ENCODE data around the gene RUFY1.
"Not testable (repeated sequence)": the region's sequence is repeated elsewhere in the genome, so short reads cannot be mapped to it uniquely, and the experiment has no call there.

The RUFY1 gene

DNA sequence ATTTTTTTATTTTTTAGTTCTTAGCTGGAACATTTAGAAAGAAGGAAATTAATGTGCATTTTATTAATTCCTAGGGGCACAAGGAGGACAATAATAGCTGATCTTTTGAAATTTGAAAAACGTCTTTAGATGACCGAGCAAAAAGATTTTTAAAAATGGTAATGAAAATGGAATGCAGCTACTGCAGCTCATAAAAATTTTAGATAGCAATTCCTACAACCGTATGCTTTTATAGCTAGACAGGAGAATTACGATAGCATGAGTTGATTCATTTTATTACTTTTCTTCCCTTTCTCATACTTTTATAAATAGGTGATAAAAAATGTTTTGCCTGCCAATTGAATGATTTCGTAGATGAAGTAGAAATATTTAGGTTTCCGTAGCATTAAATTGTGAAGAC, 13.7 kb upstream of the RUFY1 start:
- DNase-seq = peak; percentile 22

DNA sequence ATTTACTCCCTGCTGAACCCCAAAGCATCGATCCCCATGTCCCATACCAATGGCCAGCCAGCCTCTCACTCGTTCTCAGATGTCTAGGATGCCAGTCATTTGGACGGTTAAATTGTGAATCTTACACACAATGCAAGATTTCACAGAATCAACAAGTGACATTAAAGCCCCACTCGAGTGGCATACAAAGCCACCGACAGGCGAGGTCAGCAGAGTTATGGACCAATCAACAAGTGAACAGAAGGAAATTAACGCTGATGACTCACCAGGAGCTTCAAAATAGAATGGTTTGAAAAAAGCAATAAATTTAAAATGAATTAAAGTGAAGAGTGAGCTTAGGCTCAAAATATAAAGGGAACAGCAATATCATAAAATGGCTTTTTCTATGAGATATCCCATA, 8.2 kb upstream of the RUFY1 start:
- no peak for DNase-seq

- not testable (repeated sequence) for DNase-seq
These were observed 7.1 kb upstream of the RUFY1 start for GRCh38 chr5:179543275-179543674.

DNA sequence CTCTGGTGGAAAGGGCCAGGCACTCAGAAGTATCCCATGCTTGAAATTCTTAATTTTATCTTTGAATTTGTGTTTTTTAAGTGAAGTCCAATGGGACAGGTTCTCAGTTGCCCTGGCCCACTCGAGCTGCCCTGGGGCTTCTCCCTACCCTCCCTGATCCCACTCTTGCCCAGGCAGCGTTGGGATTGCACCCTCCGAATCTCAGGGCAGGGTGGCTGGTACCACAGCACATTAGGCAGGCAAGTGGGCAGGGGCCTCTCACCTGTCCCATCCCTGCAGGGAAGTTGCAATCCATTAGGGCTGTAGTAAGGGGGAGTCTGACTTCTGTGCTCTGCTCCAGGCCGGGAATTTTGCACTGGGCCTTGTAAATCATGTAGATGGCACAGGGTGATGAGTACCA, 2.7 kb downstream of the RUFY1 start:
- DNase-seq = no peak

- DNase-seq = peak; percentile 24
These were observed 3.5 kb downstream of the RUFY1 start for GRCh38 chr5:179553875-179554274.

- DNase-seq = no peak
These were observed 4.6 kb downstream of the RUFY1 start for GRCh38 chr5:179554981-179555380.

DNA sequence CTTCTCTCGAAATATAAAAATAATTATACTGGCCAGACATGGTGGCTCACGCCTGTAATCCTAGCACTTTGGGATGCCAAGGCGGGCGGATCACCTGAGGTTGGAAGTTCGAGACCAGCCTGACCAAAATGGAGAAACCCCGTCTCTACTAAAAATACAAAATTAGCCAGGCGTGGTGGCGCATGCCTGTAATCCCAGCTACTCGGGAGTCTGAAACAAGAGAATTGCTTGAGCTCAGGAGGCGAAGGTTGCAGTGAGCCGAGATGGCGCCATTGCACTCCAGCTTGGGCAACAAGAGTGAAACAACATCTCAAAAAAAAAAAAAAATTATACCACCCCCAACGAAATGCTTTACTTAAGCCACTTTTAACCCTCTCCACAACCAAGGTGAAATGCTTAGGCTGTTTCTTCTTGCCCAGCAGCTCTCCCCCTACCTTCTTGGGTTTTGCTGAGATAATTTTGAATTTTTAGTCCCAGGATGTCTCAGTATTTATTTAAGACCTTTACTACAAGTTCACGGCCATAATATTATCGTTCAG, 8.0 kb downstream of the RUFY1 start:
- DNase-seq = not testable (repeated sequence)

DNA sequence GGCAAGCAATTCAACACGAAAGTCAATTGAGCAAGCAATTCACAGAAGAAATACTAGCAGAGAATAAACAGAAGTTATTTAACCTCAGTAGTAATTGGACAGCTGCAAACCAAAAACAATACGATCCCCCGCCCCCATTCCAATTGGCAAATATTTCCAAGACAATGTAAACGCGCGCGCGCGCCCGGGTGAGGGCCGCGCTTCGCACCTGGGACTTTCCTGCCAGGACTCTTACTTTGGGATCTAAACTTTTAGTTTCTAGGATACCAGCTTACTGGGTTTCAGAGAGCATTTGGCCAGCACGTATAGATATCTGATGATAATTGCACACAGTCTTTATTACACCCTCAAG, 8.6 kb downstream of the RUFY1 start:
- DNase-seq = peak; percentile 34

DNA sequence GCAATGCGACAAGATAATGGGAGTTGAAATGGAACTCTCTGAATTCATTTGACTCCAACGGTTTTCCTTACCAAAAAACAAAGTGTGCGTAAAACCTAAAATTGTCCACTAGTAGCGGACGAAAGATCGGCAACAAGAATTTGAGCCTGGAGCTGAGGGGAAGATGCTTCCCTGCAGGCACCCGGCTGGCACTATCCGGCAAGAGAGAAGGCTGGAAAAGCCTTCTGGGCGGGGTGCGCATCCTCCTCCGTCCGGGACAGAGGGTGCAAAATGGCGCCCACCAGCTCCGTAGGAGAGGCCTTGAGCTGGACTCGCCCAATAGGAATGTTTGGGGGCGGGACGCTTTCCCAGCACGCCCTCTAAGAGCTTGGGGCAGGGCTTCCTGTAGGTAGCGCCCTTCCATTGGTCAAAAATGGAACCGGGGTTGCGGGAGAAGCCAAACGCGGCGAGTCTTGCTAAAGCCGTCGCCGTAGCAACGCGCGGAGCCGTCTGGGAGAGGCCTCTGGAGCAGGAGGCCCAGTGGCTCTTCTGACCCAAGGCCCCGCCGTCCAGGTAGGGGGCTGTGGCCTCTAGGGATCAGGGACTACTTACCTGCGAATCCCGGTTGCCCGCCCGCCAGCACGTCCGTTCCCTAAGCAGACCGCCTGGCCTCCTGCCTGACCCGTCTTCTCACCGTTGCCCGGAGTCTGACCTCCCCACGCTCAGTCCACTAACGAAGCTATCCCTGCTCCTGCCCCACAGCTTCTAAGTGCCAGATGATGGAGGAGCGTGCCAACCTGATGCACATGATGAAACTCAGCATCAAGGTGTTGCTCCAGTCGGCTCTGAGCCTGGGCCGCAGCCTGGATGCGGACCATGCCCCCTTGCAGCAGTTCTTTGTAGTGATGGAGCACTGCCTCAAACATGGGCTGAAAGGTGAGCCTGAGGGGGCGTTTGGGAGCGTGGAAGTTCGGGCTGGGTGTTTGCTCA, 9.2 kb downstream of the RUFY1 start:
- DNase-seq = peak; percentile 98

DNA sequence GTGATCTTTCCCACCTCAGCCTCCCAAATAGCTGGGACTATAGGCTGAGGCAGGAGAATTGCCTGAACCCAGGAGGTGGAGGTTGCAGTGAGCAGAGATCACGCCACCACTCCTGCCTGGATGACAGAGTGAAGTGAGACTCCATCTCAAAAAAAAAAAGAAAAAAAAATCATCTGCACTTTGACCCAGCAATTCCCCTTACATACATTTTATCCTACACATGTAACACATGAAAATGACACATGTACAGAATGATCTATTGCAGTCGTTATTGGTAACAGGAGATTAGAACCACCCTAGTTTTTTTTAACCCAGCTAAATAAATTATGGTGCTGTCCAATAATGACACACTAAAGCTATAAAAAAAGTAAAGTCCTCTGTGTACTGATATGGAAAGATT, 14.2 kb downstream of the RUFY1 start:
- no peak for DNase-seq

DNA sequence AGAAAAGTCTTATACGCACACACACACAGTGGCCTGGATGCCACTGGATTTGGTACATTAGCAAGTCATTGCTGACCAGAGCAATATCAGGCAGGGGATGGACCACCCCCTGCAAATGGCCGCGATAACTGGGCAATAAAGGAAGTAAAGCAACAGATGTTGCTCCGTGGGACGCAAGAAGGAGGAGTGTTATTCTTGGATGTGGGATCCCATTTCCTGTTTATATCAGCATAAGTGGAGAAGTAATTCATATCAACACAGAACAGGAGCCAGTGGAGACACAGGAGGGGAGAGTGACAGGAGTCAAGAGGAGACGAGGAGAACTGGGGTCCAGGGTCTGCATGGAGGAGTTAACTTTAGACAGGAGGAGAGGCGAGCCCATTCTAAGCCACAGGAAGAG, 18.4 kb downstream of the RUFY1 start:
- no peak for DNase-seq

DNA sequence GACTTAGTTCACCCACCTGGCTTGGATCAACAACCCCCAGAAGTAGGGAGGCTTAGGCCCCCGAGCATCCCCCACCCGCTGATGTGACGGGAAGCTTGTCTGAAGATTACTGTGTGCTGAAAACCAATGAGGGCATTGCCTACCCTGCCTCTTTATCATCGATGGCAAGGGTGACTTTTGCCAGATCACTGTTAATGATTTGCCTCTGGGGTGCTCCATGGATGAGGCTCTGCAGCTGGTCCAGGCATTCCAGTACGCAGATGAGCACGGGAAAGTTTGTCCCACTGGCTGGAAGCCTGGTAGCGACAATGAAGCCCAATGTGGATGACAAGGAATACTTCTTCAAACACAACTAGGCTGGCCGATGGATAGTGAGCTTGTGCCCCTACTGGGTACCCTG, 22.0 kb downstream of the RUFY1 start:
- DNase-seq = no peak

DNA sequence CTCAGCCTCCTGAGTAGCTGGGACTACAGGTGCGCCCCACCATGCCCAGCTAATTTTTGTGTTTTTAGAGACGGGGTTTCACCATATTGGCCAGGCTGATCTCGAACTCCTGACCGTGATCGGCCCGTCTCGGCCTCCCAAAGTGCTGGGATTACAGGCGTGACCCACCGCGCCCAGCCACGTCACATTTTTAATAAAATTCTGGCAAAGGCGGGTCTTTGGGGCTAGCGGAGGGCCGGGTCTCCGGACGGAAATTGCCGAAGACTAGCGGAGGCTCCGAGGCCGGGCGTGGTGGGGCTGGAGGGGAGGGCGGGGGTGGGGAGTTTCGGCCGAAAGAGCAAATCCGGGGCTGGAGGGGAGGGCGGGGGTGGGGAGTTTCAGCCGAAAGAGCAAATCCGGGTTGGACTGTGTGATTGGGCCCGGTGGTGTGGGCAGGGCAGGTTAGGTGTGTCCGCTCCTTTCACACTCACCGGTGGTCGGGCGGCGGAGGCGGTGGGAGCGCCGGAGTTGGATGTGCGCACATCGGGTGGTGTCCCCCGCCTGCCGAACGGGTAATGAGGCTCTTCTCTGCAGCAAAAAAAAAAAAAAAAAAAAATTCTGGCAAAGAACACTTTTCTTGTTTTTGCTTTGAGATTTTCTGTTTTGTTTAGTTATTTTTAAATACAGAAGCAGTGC, 27.1 kb downstream of the RUFY1 start:
- DNase-seq = no peak

DNA sequence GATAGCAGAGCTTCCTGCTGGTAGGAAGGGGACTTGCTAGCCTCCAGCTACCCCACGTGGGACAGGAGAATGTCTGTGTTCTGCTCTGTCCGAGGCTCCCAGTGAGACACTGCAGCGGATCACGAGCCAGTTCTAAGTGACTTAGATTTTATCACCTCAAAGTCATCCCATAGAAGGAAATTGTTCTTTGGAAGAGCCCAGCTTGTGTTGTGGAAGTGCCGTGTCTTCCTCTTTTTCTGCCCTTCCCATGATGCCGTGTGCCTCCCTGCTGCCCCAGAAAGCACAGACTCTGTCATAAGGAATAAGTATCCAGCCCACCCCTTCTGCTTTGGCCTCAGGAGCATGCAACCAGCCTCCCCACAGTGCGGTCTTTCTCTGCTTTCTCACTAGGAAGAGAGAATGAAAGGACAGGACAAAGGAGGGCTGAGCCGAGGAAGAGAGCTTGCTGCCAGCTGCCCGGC, 35.6 kb downstream of the RUFY1 start:
- DNase-seq = no peak

DNA sequence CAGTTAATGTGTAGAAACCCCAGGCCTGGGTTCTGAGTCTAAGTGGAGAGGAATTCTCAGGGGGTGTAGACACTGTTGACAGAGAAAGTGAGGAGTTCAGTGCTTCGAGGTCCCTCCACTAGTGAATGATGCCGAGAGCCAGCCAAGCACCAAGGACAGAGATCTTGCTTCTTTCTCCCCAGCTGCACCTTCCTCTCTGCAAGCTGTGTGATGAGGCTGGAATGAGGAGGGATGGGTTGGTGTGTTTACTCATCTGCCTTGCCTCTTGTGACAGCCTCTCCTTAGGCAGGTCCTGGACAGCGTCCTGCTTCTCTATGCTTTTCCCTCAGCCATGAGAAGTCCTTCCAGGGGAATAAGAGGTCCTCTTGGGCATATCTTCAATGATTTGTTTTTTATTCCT, 37.8 kb downstream of the RUFY1 start:
- DNase-seq = no peak

GRCh38 chr5:179595916-179596315, 45.6 kb downstream of the RUFY1 start:
- DNase-seq = no peak

DNA sequence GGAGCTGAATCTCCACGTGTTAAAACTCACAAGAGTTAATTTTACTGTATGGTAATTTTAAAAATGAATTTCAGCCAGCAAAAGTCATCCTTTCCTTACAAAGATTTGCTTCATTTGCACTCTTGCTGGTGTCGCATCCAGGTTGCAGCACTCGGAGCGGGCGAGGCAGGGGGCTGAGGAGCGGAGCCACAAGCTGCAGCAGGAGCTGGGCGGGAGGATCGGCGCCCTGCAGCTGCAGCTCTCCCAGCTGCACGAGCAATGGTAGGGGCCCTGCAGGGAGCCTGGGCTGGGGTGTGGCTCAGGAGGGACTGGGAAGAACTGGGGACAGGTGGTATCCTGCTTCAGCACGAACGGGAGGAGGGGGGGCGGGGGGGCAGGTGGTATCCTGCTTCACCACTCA, 46.1 kb downstream of the RUFY1 start:
- no peak for DNase-seq

GRCh38 chr5:179599100-179599499, 48.7 kb downstream of the RUFY1 start:
- no peak for DNase-seq

DNA sequence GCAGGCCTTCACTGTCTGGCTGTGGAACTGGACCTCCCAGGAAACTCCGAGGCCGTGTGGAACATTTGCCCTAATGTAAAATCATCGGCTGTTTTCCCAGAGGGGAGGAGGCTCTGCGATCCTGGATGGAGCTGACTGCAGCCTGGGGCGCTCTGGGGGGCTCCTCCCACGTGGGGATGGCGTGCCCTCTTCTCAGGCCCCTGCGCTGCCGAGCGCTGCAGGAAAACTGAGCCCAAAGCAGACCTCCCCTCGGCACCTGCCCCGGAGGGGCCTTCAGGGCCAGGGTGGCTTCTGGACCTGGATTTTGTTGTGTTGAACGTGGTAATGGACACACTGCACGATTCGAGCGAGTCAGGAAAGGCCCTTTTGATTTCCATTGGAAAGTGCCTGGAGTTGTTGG, 49.2 kb downstream of the RUFY1 start:
- DNase-seq = no peak

- no peak for DNase-seq
These were observed 49.6 kb downstream of the RUFY1 start for GRCh38 chr5:179599973-179600372.

DNA sequence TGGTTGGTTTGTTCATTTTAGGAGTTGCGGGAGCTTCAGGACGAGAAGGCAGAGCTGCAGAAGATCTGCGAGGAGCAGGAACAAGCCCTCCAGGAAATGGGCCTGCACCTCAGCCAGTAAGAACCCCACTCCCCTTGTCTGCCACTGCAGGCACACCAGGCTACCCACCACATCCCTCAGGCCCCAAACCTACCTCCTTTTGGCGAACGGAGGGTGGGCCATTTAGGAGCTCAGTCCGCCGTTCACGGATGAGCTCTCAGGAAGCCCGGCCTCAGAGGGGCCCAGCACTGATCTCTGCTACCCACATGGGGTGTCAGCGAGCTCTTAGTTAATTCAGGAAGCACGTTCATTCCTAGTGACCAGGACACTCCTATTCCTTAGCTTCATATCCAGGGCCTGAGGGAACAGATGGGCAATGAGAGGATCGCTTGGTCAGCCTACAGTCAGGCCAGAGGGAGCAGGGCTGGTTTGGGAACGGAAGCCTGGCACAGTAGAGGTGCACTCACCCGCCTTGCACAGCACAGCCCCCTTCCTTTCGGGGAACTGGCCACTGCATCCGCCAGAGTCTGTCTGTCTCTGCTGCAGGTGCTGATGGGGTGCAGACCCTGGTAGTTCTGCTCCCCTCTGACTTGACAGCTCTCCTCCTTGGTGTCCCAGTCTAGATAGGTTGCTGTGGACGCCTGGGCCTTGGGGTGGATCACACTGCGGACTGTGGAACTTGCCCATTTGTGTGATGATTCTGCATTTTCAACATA, 51.7 kb downstream of the RUFY1 start:
- DNase-seq = no peak

DNA sequence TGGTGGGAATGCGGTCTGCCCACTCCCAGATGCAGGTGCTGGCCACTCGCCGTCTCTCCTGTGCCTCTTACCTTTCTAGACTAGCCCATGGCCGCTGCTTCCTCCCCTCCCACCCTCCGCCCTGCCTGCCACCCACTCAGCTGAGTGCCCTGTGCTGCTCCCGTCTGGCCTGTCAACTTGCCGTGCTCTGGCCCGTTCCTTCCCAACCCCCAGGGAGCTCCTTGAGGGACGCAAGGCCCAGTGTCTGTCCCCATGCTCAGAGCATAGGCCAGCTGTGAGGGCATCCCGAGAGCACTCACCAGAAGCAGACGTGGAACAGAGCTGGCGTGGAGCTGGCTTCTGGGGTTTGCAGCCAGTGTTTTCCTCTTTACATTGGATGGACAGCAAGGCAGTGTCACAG, 53.0 kb downstream of the RUFY1 start:
- DNase-seq = no peak
